Activated CD8-positive, alpha-beta T cell treated with anti-CD3 and anti-CD28 coated beads for 36 hours (primary cell): Measurements from ENCODE around the gene PLXND1. TPM values are rescaled to one million over a fixed set of nuclear protein-coding genes. Genes with fewer than 3 reads are reported as not detected.

ENCODE experiments used
- ATAC-seq: fragments of 200-7000 bp; cut with Tn5 transposase; one replicate; pipeline ENCODE4 v1.10.0; 2021; ENCODE audit warnings: mild to moderate bottlenecking, moderate library complexity
- CTCF ChIA-PET: fragments of 350-600 bp; sonication (Branson Sonifier 250); formaldehyde crosslinking; loops from one replicate; lab custom pipeline; 2021; ENCODE audit warnings: antibody characterized with exemption; lab: Charles Lee
- POLR2A ChIA-PET: fragments of 350-600 bp; sonication (Branson Sonifier 250); formaldehyde crosslinking; loops from one replicate; lab custom pipeline; 2021; ENCODE audit warnings: antibody characterized with exemption; lab: Charles Lee
- DNase-seq: peaks from one replicate; pipeline ENCODE4 v3.0.0-alpha.2; 2020
- H3K27ac Mint-ChIP-seq: one replicate; pipeline ENCODE4 v1.8.0; 2021; ENCODE audit warnings: mild to moderate bottlenecking, mixed read lengths
- H3K27me3 Mint-ChIP-seq: one replicate; pipeline ENCODE4 v1.8.0; 2021; ENCODE audit warnings: mixed read lengths
- H3K36me3 Mint-ChIP-seq: one replicate; pipeline ENCODE4 v1.8.0; 2021; ENCODE audit warnings: low read depth, mixed read lengths
- H3K4me1 Mint-ChIP-seq: one replicate; pipeline ENCODE4 v1.8.0; 2021; ENCODE audit warnings: low read depth, mixed read lengths
- H3K4me3 Mint-ChIP-seq: one replicate; pipeline ENCODE4 v1.8.0; 2021; ENCODE audit warnings: mild to moderate bottlenecking, moderate library complexity, mixed read lengths
- H3K9me3 Mint-ChIP-seq: one replicate; pipeline ENCODE4 v1.8.0; 2021; ENCODE audit warnings: mixed read lengths
- CTCF ChIP-seq: fragments of 200-600 bp; IDR thresholded peaks from one replicate; pipeline ENCODE4 v1.8.0; 2022; ENCODE audit warnings: antibody characterized with exemption, mild to moderate bottlenecking
- intact Hi-C: fragments of 100-400 bp; cut with micrococcal nuclease; formaldehyde crosslinking; loops from one replicate; pipeline ENCODE4 v1.10.0; 2022
- total RNA-seq, 2 experiments: library from RNA; stranded (reverse); gene quantifications; one replicate each; pipeline ENCODE4 v1.2.3, GENCODE V29; 2021

PLXND1 gene
- total RNA-seq, 2 experiments from 2014 or later = 10.7 to 12.5 TPM

GRCh38 chr3:129627350-129628168 lies 21.1 kb upstream of the PLXND1 start:
- Mint-ChIP-seq H3K9me3 (no peaks in the 10 kb centered on the region), H3K36me3 (no peaks in the 10 kb centered on the region), H3K4me3 (peak overlapping the region; percentile 96), H3K4me1 (peaks cover 17% of the 10 kb centered on the region), H3K27me3 (no peaks in the 10 kb centered on the region), H3K27ac (peak overlapping the region; percentile 84)
- ChIA-PET POLR2A (interaction anchor here (0.7 to 1.2 kb wide), 3 partner anchors 20 to 312 kb away, joined by 3 to 5 read pairs (median 3); no protein-coding TSS in a partner anchor), CTCF (interaction anchor here (0.6 to 4.2 kb wide), 26 partner anchors 10 to 484 kb away, joined by 3 to 29 read pairs (median 4); partner anchors contain the start of genes PLXND1 and TMCC1)
- peak; percentile 84 for DNase-seq
- intact Hi-C loops = loop anchor here (5.0 kb wide), 2 partner anchors 200 to 305 kb away; no protein-coding TSS in a partner anchor
- ATAC-seq = peak; percentile 74
- peak; percentile 68 for TF ChIP-seq CTCF

- Mint-ChIP-seq H3K36me3 (no peaks in the 10 kb centered on the region), H3K27ac (peak overlapping the region; percentile 84), H3K27me3 (no peaks in the 10 kb centered on the region), H3K9me3 (no peaks in the 10 kb centered on the region), H3K4me1 (peaks cover 17% of the 10 kb centered on the region), H3K4me3 (peak overlapping the region; percentile 96)
- POLR2A ChIA-PET = interaction anchor here (0.7 to 1.0 kb wide), 3 partner anchors 68 to 311 kb away, joined by 3 read pairs; no protein-coding TSS in a partner anchor
- ATAC-seq = peak; percentile 93
- CTCF ChIA-PET = interaction anchor here (0.7 to 4.2 kb wide), 14 partner anchors 9 to 485 kb away, joined by 3 to 29 read pairs (median 4); partner anchors contain the start of gene PLXND1
- DNase-seq = peak; percentile 86
- peak; percentile 22 for TF ChIP-seq CTCF
- intact Hi-C loops = loop anchor here (5.0 kb wide), 2 partner anchors 200 to 305 kb away; no protein-coding TSS in a partner anchor
Measured at GRCh38 chr3:129626744-129627349, 20.4 kb upstream of the PLXND1 start.

GRCh38 chr3:129625072-129625874 lies 18.8 kb upstream of the PLXND1 start:
- intact Hi-C loops = loop anchor here (5.0 kb wide), 2 partner anchors 202 to 307 kb away; no protein-coding TSS in a partner anchor
- POLR2A ChIA-PET = no interaction called here
- H3K4me3 Mint-ChIP-seq = peak overlapping the region; percentile 8
- no peak for TF ChIP-seq CTCF
- no peaks in the 10 kb centered on the region for H3K36me3 Mint-ChIP-seq
- H3K27ac Mint-ChIP-seq = no peak overlapping the region
- no peak for ATAC-seq
- CTCF ChIA-PET = interaction anchor here (4.2 kb wide), 1 partner anchor 199 kb away, joined by 29 read pairs; no protein-coding TSS in a partner anchor
- no peaks in the 10 kb centered on the region for H3K27me3 Mint-ChIP-seq
- H3K4me1 Mint-ChIP-seq = peaks cover 17% of the 10 kb centered on the region
- no peak for DNase-seq
- no peaks in the 10 kb centered on the region for H3K9me3 Mint-ChIP-seq

- POLR2A ChIA-PET = no interaction called here
- Mint-ChIP-seq H3K4me3 (no peak overlapping the region), H3K27ac (no peak overlapping the region), H3K9me3 (no peaks in the 10 kb centered on the region), H3K27me3 (no peaks in the 10 kb centered on the region), H3K4me1 (peaks cover 17% of the 10 kb centered on the region), H3K36me3 (no peaks in the 10 kb centered on the region)
- intact Hi-C loops = loop anchor here (5.0 kb wide), 2 partner anchors 203 to 308 kb away; no protein-coding TSS in a partner anchor
- no peak for DNase-seq
- ATAC-seq = no peak
- CTCF ChIA-PET = no interaction called here
- no peak for TF ChIP-seq CTCF
Measured at GRCh38 chr3:129624347-129625071, 18.0 kb upstream of the PLXND1 start.
